Activated CD4-positive, alpha-beta T cell treated with anti-CD3 and anti-CD28 coated beads, Interleukin-2, amount 50 U/mL, for 1 hour (primary cell): ENCODE results near the gene ACRV1.
"Not testable (repeated sequence)": the region's sequence is repeated elsewhere in the genome, so short reads cannot be mapped to it uniquely, and the experiment has no call there.

ENCODE experiments used
- DNase-seq: peaks from one replicate; pipeline ENCODE4 v3.0.0-alpha.2; 2020

ACRV1 gene, protein sequence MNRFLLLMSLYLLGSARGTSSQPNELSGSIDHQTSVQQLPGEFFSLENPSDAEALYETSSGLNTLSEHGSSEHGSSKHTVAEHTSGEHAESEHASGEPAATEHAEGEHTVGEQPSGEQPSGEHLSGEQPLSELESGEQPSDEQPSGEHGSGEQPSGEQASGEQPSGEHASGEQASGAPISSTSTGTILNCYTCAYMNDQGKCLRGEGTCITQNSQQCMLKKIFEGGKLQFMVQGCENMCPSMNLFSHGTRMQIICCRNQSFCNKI

GRCh38 chr11:125680747-125681146 lies at the start of gene ACRV1:
TSS of gene ACRV1 (minus strand) at chr11:125680847. CDS start at chr11:125680780, 67 bp downstream.
- no peak for DNase-seq

DNA sequence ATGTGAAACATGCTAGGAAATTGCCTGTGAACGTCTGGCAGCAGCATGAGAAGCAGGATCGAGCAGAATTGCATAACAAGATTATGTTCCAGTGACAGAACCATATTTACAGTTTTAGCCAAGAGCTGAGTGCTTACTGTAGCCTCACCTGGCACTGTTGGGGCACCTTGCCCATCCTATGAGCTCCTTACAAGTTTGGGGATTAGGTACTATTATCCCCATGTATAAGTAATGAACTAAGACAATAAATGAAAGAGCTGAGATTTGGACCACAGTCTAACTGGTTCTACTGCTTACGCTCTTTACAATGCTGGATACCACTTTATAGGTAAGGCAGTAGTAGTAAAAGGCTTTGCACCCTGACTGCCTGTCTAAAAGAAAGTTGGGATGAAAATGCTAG lies 48.3 kb upstream of the ACRV1 start:
- DNase-seq, result no peak

DNA sequence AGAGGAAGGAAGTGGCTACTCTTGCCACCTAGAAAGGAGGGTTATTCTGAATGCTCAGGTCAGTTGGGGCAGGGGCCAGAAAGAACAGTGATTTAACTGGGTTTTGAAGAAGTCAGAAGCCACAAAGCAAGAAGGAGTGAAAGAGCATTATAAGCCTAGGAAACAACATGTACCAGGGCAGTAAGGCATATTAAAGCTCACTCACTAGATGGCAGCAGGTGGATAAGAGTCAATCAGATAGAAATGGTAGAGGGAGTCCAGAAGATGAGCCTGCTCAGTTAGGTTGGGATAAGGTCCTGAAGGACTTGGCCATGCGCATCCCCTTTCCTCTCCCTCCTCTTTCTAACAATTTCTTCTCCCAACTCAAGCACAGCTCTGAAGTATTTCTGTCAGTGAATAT lies 43.5 kb upstream of the ACRV1 start:
- DNase-seq, result no peak

DNA sequence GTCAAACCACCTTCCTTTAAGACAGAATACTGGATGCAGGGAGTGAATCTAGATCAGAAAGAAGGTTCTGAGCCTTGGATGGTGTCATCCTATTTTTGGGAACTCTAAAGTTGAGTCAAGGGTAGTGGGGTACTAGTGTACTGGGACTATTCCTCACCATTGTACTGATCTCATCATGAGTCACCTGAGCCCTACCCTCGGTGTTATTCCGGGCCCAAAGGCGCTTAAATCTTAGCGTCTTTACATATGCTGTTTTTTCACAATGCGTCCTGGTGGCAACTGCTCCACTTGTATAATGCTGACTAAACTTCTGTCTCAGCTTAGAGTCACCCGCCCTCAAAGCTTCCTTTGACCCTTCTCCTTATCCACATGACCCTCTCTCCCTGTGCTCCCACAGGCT lies 40.1 kb upstream of the ACRV1 start:
- no peak for DNase-seq

DNA sequence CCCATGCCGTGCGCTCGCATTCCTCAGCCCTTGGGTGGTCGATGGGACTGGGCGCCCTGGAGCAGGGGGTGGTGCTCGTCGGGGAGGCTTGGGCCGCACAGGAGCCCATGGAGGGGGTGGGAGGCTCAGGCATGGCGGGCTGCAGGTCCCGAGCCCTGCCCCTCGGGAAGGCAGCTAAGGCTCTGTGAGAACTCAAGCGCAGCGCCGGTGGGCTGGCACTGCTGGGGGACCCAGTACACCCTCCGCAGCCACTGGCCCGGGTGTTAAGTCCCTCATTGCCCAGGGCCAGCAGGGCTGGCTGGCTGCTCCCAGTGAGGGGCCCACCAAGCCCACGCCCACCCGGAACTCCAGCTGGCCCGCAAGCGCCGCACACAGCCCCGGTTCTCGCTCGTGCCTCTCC lies 24.0 kb upstream of the ACRV1 start:
- not testable (repeated sequence) for DNase-seq

DNA sequence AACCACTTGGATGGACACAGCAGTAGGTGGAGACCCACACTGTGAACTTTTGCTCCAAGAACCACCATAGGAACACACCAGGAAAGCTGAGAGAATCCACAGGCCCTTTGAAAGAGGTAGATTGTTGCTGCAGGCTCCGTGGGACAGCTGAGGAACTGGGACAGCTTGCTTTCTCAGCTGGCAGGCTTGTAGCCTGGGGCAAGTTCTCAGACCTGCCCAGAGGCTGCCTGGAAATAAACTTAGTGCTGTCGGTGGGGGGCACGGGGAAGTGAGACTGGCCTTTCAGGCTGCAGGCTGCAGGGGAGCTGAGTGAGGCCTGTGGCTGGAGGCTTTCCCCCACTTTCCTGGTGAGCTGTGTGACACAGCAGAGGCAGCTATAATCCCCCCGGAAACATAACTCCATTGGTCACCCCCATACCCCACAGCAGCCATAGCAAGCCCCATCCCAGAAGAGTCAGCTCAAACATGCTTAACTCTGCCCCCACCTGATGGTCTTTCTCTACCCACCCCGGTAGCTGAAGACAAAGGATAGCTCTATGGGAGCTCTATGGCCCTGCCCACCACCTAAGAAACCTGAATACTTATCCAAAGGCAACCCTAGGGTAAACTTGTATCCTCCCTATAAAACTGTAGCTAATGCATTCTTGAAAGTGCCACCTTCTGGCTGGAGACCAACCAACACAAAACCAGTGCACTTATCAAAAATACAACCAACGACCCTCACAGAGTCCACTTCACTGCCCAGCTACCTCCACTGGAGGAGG lies 21.4 kb upstream of the ACRV1 start:
- DNase-seq, result no peak

- DNase-seq, result no peak
Measured at GRCh38 chr11:125701018-125701610, 20.5 kb upstream of the ACRV1 start.

GRCh38 chr11:125694951-125695350 lies 14.3 kb upstream of the ACRV1 start:
- DNase-seq, result no peak

DNA sequence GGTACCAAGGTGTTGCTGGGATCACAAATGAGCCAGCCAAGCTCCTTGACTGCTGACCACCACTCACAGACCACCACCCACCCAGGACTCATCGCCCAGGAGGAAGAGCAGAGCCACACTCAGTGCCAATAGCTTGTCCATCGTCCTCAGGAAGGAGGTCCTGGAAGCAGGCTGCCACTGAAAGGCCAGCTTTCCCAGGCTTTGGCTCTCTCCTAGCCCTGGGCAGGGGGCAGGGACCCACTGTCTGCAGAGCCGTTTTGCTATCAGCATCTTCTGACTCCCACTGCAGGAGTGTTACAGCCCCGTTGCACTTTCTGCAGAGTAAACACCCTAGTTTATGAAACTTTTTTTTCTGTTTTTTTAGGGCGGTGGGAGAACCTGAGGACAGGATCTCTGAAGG lies 12.2 kb upstream of the ACRV1 start:
- DNase-seq, result no peak

GRCh38 chr11:125690006-125690405 lies 9.4 kb upstream of the ACRV1 start:
- no peak for DNase-seq

- no peak for DNase-seq
Measured at GRCh38 chr11:125689274-125689859, 8.7 kb upstream of the ACRV1 start.

DNA sequence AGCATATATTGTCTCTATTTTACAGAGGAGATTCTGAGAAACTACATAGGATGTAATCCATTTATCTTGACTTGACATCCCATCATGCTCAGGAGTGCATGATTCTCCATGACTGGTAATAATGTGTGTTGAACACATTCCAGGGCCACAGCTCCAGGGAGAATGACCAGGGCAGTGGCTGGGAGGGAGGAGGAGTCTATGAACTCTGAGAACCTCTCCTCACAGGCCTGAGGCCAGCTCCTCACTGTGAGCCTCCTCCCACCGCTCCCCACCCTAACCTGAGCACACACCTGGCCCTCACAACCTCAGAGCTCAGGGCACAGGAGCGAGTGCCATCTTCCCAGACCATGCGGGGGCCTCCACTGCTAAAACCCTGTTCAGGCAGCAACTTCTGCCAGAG lies 8.0 kb upstream of the ACRV1 start:
- DNase-seq, result no peak

- no peak for DNase-seq
Measured at GRCh38 chr11:125688066-125688465, 7.4 kb upstream of the ACRV1 start.

GRCh38 chr11:125685228-125685627 lies 4.6 kb upstream of the ACRV1 start:
- no peak for DNase-seq

- DNase-seq, result no peak
Measured at GRCh38 chr11:125679837-125680236, 810 bp downstream of the ACRV1 start.

- DNase-seq, result no peak
Measured at GRCh38 chr11:125679397-125679796, 1.2 kb downstream of the ACRV1 start.

DNA sequence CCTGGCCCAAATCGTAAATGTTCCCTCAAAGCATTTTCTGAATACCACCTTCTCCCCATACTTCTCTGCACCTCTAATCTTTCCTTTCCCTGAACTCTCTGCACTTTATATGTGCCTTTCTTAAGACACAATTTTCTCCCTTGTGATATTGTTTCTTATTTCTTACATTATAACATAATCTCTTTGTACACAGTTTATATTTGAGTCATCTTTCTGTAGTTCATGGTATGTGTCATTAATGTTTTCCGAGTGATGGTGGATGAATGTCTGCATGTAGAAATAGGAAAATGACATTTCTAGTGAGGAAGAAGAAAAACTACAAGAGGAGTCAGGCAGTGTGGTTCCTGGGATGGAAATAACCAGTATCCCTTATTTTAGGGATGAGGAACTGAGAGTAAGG lies 5.5 kb downstream of the ACRV1 start:
- no peak for DNase-seq

DNA sequence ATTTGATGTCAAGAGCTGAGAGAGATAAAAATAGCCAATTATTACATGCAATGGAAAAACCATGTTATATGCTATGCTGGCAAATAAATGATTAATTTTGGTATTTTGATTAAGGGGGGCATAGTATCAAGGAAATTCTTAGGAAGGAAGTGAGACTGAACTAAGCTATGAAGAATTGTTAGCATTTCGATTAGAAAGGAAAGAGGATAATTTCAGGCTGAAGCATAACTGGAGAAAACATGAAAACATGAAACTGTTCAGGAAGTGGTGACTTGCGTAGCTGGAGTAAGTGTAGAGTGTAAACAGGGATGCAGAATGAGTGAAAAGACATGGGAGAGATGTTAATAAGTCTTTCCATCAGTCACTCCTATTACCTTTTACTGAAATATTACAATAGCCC lies 6.4 kb downstream of the ACRV1 start:
- DNase-seq, result no peak

DNA sequence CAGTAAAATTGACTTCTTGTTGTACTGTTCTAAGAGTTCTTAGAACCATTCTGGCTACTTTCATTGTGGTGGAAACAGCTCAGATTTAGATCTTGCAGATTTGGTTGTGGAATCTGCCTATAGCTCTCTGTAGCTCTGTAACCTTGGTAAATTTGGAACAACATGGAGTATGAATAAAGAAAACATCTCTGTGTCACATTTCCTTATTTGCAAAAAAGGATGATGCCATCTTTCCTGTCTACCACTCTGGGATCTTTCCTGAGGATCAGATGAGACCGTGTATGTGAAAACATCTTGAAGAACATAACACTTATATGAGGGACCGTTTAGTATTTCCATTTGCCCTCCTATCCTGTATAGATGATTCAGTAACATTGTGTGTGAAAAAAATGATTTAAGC lies 9.1 kb downstream of the ACRV1 start:
- DNase-seq, result no peak

DNA sequence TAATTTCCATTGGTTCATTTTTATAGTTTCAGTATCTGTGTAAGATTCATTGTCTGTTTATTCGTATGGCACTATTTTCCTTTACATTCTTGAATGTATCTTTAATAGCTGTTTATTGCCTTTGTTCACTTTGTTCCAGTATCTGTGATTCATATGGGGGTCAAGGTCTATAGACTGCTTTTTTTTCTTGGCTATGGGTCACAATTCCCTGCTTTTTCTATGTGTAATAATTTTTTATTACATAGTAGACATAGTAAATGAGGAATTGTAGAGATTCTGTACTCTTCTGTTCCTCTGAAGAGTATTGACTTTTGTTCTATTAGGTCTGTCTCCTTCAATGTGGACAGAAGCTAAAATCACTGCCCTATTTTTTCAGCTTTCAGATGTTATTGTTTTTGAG lies 10.5 kb downstream of the ACRV1 start:
- DNase-seq, result no peak

DNA sequence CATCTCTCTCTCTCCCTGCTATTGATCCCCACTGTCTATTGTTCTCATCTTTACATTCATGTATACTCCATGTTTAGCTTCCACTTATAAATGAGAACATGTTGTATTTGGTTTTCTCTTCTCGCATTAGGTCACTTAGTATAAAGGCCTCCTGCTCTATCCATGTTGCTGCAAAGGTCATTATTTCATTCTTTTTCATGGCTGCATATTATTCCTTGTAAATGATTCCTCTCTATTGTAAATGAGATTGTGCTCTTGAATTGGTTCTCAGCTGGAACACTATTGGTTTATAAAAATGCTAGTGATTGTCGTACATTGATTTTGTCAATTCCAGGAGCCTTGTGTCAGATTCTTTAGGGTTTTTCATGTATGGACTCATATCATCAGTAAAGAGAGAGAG lies 13.5 kb downstream of the ACRV1 start:
- no peak for DNase-seq

DNA sequence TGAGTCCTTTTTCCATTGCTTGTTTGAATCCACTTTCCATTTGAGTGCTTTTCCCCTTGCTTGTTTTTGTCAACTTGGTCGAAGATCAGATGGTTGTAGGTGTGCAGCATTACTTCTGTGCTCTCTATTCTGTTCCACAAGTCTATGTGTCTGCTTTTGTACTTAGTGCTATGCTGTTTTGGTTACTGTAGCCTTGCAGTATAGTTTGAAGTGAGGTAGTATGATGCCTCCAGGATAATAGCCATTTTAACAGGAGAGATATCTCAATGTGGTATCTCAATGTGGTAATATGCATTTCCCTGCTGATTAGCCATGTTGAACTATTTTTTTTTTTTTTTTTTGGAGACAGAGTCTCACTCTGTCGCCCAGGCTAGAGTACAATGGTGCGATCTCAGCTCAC lies 16.7 kb downstream of the ACRV1 start:
- no peak for DNase-seq

DNA sequence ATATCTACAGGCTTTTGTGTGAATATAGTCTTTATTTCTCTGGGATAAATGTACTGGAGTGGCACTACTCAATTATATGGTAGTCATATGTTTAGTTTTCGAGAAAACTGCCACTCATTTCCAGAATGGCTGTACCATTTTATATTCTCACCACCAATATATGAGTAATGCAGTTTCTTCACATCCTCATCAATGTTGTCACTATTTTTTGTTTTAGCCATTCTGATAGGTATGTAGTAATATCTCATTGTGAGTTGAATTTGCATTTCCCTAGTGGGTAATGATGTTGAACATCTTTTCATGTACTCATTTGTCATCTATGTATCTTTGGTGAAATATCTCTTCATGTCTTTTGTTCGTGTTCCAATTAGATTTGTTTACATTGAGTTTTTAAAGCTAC lies 18.0 kb downstream of the ACRV1 start:
- no peak for DNase-seq
